WTC11 (cell line): ENCODE results near the gene SPTLC3. TPM values are rescaled to one million over a fixed set of nuclear protein-coding genes. Genes with fewer than 3 reads are reported as not detected.

Source experiments
- ATAC-seq: fragments of 200-7000 bp; cut with Tn5 transposase; 2 replicates; pipeline ENCODE4 v1.10.0; 2021; ENCODE audit warnings: mild to moderate bottlenecking, moderate library complexity
- CTCF ChIA-PET: fragments of 300-600 bp; sonication (Branson Sonifier 250); formaldehyde crosslinking; loops from one replicate; lab custom pipeline; 2021; ENCODE audit warnings: antibody characterized with exemption; lab: Charles Lee
- POLR2A ChIA-PET: fragments of 350-600 bp; sonication (Branson Sonifier 250); formaldehyde crosslinking; loops from one replicate; lab custom pipeline; 2021; ENCODE audit warnings: antibody characterized with exemption; lab: Charles Lee
- DNase-seq: peaks from one replicate; pipeline ENCODE4 v3.0.0; 2021; ENCODE audit warnings: low spot score
- H3K27ac Mint-ChIP-seq: 2 replicates; pipeline ENCODE4 v1.8.0; 2021; ENCODE audit warnings: mixed read lengths
- H3K27me3 Mint-ChIP-seq: 2 replicates; pipeline ENCODE4 v1.8.0; 2021; ENCODE audit warnings: low read depth, mild to moderate bottlenecking, moderate library complexity, mixed read lengths
- H3K36me3 Mint-ChIP-seq: 2 replicates; pipeline ENCODE4 v1.8.0; 2021; ENCODE audit warnings: mixed read lengths
- H3K4me1 Mint-ChIP-seq: 2 replicates; pipeline ENCODE4 v1.8.0; 2022; ENCODE audit warnings: mixed read lengths
- H3K4me3 Mint-ChIP-seq: 2 replicates; pipeline ENCODE4 v1.8.0; 2021; ENCODE audit warnings: mild to moderate bottlenecking, moderate library complexity, mixed read lengths
- H3K9me3 Mint-ChIP-seq: 2 replicates; pipeline ENCODE4 v1.8.0; 2021; ENCODE audit warnings: mixed read lengths
- ELF4 ChIP-seq: sonication (generic); formaldehyde crosslinking; IDR thresholded peaks from 2 replicates; pipeline ENCODE4 v1.8.1; 2022; ENCODE audit warnings: low read depth, mild to moderate bottlenecking, moderate library complexity, missing genetic modification reagents
- GABPB1 ChIP-seq: sonication (generic); formaldehyde crosslinking; IDR thresholded peaks from 2 replicates; pipeline ENCODE4 v1.8.1; 2023; ENCODE audit warnings: mild to moderate bottlenecking, missing genetic modification reagents
- GTF2I ChIP-seq: fragments of 250-450 bp; sonication (Bioruptor Pico); conservative IDR thresholded peaks from 2 replicates; pipeline ENCODE4 v1.4.0; 2021; ENCODE audit warnings: mild to moderate bottlenecking
- IRF2 ChIP-seq: sonication (generic); formaldehyde crosslinking; IDR thresholded peaks from 2 replicates; pipeline ENCODE4 v1.8.0; 2022; ENCODE audit warnings: low read depth, missing genetic modification reagents, borderline replicate concordance
- MXD4 ChIP-seq: fragments of 250-450 bp; sonication (Bioruptor Pico); IDR thresholded peaks from 2 replicates; pipeline ENCODE4 v1.8.0; 2021; ENCODE audit warnings: mild to moderate bottlenecking, moderate library complexity, borderline replicate concordance
- NR1H2 ChIP-seq: sonication (generic); formaldehyde crosslinking; IDR thresholded peaks from 2 replicates; pipeline ENCODE4 v1.9.0; 2021; ENCODE audit warnings: mild to moderate bottlenecking, moderate library complexity, missing genetic modification reagents
- RELA ChIP-seq: sonication (generic); formaldehyde crosslinking; IDR thresholded peaks from 2 replicates; pipeline ENCODE4 v1.8.1; 2022; ENCODE audit warnings: missing genetic modification reagents, mild to moderate bottlenecking, borderline replicate concordance
- SMAD4 ChIP-seq: sonication (generic); formaldehyde crosslinking; IDR thresholded peaks from 2 replicates; pipeline ENCODE4 v1.8.0; 2022; ENCODE audit warnings: mild to moderate bottlenecking, missing genetic modification reagents
- TCF7 ChIP-seq: sonication (generic); formaldehyde crosslinking; IDR thresholded peaks from 2 replicates; pipeline ENCODE4 v1.8.0; 2022; ENCODE audit warnings: mild to moderate bottlenecking, low read depth, missing genetic modification reagents, moderate library complexity
- ZNF121 ChIP-seq: sonication (generic); formaldehyde crosslinking; IDR thresholded peaks from 2 replicates; pipeline ENCODE4 v1.8.0; 2023; ENCODE audit warnings: missing genetic modification reagents
- ZNF671 ChIP-seq: fragments of 250-450 bp; sonication (Bioruptor Pico); IDR thresholded peaks from 2 replicates; pipeline ENCODE4 v1.8.0; 2021; ENCODE audit warnings: mild to moderate bottlenecking
- total RNA-seq: library from RNA; stranded (reverse); gene quantifications from 3 replicates; pipeline ENCODE4 v1.2.3, GENCODE V29; 2021
- TF ChIP-seq, protein P1 (sequence below): sonication (generic); formaldehyde crosslinking; IDR thresholded peaks from 2 replicates; pipeline ENCODE4 v1.8.1; 2023; ENCODE audit warnings: mild to moderate bottlenecking, missing genetic modification reagents
- TF ChIP-seq, protein P2 (sequence below): sonication (generic); formaldehyde crosslinking; IDR thresholded peaks from 2 replicates; pipeline ENCODE4 v1.8.0; 2022; ENCODE audit warnings: mild to moderate bottlenecking, missing genetic modification reagents
- TF ChIP-seq, protein P3 (sequence below): sonication (generic); formaldehyde crosslinking; IDR thresholded peaks from 2 replicates; pipeline ENCODE4 v1.8.1; 2023; ENCODE audit warnings: mild to moderate bottlenecking, missing genetic modification reagents, moderate library complexity
- TF ChIP-seq, protein P4 (sequence below): sonication (generic); formaldehyde crosslinking; IDR thresholded peaks from 2 replicates; pipeline ENCODE4 v1.8.1; 2022; ENCODE audit warnings: missing genetic modification reagents, borderline replicate concordance
- TF ChIP-seq, protein P5 (sequence below): sonication (generic); formaldehyde crosslinking; IDR thresholded peaks from 2 replicates; pipeline ENCODE4 v1.8.0; 2022; ENCODE audit warnings: mild to moderate bottlenecking, missing genetic modification reagents
- TF ChIP-seq, protein P6 (sequence below): sonication (generic); formaldehyde crosslinking; IDR thresholded peaks from 2 replicates; pipeline ENCODE4 v1.8.1; 2022; ENCODE audit warnings: low read depth, missing genetic modification reagents, borderline replicate concordance
- TF ChIP-seq, protein P7 (sequence below): fragments of 250-450 bp; sonication (Bioruptor Pico); IDR thresholded peaks from 2 replicates; pipeline ENCODE4 v1.9.0; 2021; ENCODE audit warnings: mild to moderate bottlenecking
- TF ChIP-seq, protein P8 (sequence below): sonication (generic); formaldehyde crosslinking; conservative IDR thresholded peaks from 2 replicates; pipeline ENCODE4 v1.8.1; 2022; ENCODE audit warnings: mild to moderate bottlenecking, missing genetic modification reagents

SPTLC3 gene
- total RNA-seq, 1 experiment from 2014 or later, result 0.13 TPM

GRCh38 chr20:13199279-13199678, 190.5 kb downstream of the SPTLC3 start:
- DNase-seq (no peak), ATAC-seq (peak; percentile 27)
- Mint-ChIP-seq H3K9me3 (no peaks in the 10 kb centered on the region), H3K27me3 (no peaks in the 10 kb centered on the region), H3K27ac (no peak overlapping the region), H3K4me1 (peaks cover 25% of the 10 kb centered on the region), H3K36me3 (no peaks in the 10 kb centered on the region), H3K4me3 (no peak overlapping the region)
- CTCF ChIA-PET, result interaction anchor here (2.0 kb wide), 1 partner anchor 63 kb away, joined by 6 read pairs; no protein-coding TSS in a partner anchor
- TF ChIP-seq, protein P1, sequence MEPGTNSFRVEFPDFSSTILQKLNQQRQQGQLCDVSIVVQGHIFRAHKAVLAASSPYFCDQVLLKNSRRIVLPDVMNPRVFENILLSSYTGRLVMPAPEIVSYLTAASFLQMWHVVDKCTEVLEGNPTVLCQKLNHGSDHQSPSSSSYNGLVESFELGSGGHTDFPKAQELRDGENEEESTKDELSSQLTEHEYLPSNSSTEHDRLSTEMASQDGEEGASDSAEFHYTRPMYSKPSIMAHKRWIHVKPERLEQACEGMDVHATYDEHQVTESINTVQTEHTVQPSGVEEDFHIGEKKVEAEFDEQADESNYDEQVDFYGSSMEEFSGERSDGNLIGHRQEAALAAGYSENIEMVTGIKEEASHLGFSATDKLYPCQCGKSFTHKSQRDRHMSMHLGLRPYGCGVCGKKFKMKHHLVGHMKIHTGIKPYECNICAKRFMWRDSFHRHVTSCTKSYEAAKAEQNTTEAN, result no peak
- TF ChIP-seq, protein P2, sequence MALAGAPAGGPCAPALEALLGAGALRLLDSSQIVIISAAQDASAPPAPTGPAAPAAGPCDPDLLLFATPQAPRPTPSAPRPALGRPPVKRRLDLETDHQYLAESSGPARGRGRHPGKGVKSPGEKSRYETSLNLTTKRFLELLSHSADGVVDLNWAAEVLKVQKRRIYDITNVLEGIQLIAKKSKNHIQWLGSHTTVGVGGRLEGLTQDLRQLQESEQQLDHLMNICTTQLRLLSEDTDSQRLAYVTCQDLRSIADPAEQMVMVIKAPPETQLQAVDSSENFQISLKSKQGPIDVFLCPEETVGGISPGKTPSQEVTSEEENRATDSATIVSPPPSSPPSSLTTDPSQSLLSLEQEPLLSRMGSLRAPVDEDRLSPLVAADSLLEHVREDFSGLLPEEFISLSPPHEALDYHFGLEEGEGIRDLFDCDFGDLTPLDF (CRISPR knock-in tag), result no peak
- TF ChIP-seq SMAD4 (CRISPR knock-in tag) (no peak), ELF4 (no peak), IRF2 (CRISPR knock-in tag) (no peak)
- POLR2A ChIA-PET, result no interaction called here

DNA sequence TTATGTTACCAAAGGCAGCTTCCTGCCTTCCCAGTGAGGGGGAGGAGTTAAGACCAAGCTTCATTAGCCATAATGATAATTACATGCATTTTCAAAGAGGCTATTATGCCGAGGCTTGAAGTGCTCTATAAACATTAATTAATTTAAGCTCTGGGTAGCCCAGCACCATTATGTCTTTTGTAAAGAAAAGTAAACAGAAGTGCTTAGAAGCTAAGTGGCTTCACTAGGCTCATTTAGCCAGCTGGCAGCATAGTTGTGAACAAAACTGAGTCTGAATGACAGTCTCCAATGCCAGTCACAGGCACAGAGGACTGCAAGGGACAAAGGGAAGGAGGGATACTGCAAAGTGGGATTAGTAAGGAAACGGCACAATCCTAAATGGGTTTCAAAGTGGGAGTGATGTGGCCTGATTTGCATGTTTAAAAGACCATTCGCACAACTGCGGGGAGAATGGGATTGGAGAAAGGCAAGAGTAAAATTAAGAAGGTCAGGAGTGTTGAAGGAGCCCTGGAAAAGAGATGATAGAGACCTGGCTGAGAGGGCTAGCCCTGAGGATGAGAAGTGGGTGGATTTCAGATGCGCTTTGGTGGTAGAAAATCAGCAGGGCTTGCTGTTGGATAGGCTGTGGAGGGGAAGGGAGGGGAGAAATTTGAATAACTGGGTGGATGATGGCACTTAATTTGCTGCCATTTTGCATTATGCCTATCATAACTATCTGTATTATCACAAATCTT, 192.2 kb downstream of the SPTLC3 start:
- H3K4me1 Mint-ChIP-seq, result peaks cover 25% of the 10 kb centered on the region
- H3K9me3 Mint-ChIP-seq, result no peaks in the 10 kb centered on the region
- no peaks in the 10 kb centered on the region for H3K36me3 Mint-ChIP-seq
- H3K27me3 Mint-ChIP-seq, result peaks cover 8% of the 10 kb centered on the region
- peak overlapping the region; percentile 68 for H3K27ac Mint-ChIP-seq
- ATAC-seq, result peak; percentile 80
- peak overlapping the region; percentile 20 for H3K4me3 Mint-ChIP-seq
- CTCF ChIA-PET, result no interaction called here
- POLR2A ChIA-PET, result no interaction called here
- TF ChIP-seq, protein P3, sequence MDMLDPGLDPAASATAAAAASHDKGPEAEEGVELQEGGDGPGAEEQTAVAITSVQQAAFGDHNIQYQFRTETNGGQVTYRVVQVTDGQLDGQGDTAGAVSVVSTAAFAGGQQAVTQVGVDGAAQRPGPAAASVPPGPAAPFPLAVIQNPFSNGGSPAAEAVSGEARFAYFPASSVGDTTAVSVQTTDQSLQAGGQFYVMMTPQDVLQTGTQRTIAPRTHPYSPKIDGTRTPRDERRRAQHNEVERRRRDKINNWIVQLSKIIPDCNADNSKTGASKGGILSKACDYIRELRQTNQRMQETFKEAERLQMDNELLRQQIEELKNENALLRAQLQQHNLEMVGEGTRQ (CRISPR knock-in tag), result no peak
- TF ChIP-seq NR1H2 (CRISPR knock-in tag), result no peak
- DNase-seq, result no peak

DNA sequence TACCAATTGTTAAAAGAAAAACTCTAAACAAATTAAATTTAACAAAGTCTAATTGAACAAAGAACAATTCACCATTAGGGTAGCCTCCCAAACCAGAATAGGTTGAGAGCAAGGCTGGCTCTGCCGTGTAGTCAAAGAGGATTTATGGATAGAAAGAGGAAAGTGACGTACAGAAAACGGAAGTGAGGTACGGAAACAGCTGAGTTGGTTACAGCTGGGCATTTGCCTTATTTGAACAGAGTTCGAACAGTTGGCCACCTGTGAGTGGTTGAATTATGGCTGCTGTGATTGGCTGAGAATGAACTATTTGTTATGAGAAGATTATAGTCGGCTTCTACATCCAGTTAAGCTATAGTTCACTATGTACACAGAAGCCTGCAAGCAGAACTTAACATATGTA, 193.8 kb downstream of the SPTLC3 start:
- CTCF ChIA-PET, result interaction anchor here (1.4 kb wide), 1 partner anchor 60 kb away, joined by 4 read pairs; no protein-coding TSS in a partner anchor
- TF ChIP-seq, protein P4, sequence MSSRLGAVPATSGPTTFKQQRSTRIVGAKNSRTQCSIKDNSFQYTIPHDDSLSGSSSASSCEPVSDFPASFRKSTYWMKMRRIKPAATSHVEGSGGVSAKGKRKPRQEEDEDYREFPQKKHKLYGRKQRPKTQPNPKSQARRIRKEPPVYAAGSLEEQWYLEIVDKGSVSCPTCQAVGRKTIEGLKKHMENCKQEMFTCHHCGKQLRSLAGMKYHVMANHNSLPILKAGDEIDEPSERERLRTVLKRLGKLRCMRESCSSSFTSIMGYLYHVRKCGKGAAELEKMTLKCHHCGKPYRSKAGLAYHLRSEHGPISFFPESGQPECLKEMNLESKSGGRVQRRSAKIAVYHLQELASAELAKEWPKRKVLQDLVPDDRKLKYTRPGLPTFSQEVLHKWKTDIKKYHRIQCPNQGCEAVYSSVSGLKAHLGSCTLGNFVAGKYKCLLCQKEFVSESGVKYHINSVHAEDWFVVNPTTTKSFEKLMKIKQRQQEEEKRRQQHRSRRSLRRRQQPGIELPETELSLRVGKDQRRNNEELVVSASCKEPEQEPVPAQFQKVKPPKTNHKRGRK (CRISPR knock-in tag), result no peak
- TF ChIP-seq ZNF121 (CRISPR knock-in tag) (no peak), ZNF671 (no peak), GABPB1 (CRISPR knock-in tag) (no peak), ELF4 (no peak), MXD4 (no peak), TCF7 (no peak), GTF2I (CRISPR knock-in tag) (no peak), RELA (CRISPR knock-in tag) (no peak), SMAD4 (CRISPR knock-in tag) (no peak), IRF2 (CRISPR knock-in tag) (no peak)
- TF ChIP-seq, protein P5, sequence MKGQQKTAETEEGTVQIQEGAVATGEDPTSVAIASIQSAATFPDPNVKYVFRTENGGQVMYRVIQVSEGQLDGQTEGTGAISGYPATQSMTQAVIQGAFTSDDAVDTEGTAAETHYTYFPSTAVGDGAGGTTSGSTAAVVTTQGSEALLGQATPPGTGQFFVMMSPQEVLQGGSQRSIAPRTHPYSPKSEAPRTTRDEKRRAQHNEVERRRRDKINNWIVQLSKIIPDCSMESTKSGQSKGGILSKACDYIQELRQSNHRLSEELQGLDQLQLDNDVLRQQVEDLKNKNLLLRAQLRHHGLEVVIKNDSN (CRISPR knock-in tag), result no peak
- TF ChIP-seq, protein P6, sequence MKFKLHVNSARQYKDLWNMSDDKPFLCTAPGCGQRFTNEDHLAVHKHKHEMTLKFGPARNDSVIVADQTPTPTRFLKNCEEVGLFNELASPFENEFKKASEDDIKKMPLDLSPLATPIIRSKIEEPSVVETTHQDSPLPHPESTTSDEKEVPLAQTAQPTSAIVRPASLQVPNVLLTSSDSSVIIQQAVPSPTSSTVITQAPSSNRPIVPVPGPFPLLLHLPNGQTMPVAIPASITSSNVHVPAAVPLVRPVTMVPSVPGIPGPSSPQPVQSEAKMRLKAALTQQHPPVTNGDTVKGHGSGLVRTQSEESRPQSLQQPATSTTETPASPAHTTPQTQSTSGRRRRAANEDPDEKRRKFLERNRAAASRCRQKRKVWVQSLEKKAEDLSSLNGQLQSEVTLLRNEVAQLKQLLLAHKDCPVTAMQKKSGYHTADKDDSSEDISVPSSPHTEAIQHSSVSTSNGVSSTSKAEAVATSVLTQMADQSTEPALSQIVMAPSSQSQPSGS, result no peak
- TF ChIP-seq, protein P7, sequence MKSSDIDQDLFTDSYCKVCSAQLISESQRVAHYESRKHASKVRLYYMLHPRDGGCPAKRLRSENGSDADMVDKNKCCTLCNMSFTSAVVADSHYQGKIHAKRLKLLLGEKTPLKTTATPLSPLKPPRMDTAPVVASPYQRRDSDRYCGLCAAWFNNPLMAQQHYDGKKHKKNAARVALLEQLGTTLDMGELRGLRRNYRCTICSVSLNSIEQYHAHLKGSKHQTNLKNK, result no peak
- TF ChIP-seq, protein P8, sequence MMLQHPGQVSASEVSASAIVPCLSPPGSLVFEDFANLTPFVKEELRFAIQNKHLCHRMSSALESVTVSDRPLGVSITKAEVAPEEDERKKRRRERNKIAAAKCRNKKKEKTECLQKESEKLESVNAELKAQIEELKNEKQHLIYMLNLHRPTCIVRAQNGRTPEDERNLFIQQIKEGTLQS (CRISPR knock-in tag), result no peak
- Mint-ChIP-seq H3K27ac (no peak overlapping the region), H3K4me1 (peaks cover 26% of the 10 kb centered on the region), H3K4me3 (no peak overlapping the region), H3K27me3 (peaks cover 8% of the 10 kb centered on the region), H3K9me3 (no peaks in the 10 kb centered on the region), H3K36me3 (no peaks in the 10 kb centered on the region)
- DNase-seq, result no peak
- POLR2A ChIA-PET, result no interaction called here
- no peak for ATAC-seq
